Measurements from ENCODE around the gene C12orf75.
"Not testable (repeated sequence)": the region's sequence is repeated elsewhere in the genome, so short reads cannot be mapped to it uniquely, and the experiment has no call there.

C12orf75 gene

DNA sequence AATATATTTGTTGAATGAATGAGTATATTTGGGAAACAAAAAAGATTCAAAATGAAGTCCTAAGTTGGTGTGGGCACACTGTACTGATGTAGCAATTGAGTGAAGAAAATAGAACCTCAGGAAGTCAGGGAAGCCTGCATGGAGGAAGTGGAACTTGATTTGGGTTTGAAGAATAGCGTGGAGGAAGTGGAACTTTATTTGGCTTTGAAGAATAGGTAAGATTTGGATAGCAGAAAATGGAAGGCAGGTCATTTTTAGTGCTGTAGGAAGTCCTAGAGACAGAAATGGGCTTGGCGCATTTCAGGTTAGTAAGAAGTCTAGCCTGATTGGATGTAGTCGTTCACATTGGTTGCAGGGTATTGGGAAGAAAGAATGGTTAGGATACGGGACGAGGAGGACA lies 5.4 kb downstream of the C12orf75 start:
- DNase-seq (ENCODE audit: low read depth in 2 of 2), result no peak

- no peak for DNase-seq (ENCODE audit: low read depth in 2 of 2)
Observed at GRCh38 chr12:105336411-105336810, 5.9 kb downstream of the C12orf75 start.

DNA sequence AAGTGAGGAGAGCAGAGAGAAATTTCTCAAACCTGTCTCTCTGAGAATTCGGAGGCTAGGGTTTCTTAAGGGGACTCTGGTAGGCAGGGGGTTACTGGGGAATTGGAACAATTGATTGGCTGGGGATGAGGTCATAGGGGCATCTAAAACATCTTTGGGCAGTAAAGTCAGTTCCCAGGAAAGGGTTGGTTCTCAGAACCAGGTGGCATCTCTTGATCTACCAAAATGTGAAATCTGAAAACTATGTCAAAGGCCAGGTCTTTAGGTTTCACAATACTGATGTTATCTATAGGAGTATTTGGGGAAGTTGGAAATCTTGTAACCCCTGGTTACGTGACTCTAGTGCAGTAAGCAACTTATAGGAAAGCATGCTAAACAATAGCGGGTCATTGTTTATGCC lies 6.9 kb downstream of the C12orf75 start:
- DNase-seq (ENCODE audit: low read depth in 2 of 2), result no peak

DNA sequence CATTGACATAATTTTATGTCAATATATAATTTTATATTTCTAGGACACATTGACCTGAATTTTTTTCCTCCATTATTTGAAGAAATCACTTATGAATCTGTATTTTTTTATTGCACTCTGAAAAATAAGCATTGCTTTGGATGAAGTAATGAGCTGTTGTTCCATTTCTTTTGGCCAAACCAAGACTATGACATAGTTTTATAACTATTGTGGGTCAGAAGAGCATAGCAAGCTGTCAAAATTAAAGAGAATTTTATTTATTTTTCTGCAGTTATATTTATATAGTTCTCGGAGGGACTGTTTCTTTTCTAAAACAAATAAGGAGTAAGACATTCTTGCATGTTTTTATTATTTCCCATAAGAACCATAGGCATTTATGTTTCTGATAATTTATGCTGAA lies 8.5 kb downstream of the C12orf75 start:
- no peak for DNase-seq (ENCODE audit: low read depth in 2 of 2)

DNA sequence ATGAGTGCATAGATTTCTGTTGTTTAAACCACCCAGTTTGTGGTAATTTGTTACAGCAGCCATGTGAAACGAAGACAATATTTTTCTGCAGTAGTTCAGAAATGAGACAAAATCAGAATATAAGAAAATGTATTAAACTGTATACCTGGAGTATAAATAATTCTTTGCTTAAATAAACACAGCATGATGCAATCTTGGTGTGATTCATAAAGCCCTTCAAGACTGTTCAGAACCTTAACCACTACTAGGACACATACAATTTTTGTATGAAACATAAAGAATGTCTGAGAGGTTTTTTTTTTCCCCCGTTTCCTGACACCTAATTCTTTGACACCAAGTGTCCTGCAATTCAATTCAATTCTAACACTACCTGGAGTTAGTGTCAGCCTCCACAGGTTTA lies 10.5 kb downstream of the C12orf75 start:
- no peak for DNase-seq (ENCODE audit: low read depth in 2 of 2)

DNA sequence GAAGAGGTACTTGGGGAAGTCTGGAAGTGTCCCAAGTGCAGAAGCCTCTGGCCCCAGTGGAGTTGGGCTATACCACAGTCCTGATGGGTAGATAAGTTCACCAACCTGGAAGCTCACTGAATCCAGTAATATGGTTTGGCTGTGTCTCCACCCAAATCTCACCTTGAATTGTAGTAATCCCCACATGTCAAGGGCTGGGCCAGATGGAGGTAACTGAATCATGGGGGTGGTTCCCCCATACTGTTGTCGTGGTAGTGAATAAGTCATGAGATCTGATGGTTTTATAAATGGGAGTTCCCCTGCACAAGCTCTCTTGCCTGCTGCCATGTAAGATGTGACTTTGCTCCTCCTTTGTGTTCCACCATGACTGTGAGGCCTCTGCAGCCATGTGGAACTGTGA lies 11.1 kb downstream of the C12orf75 start:
- not testable (repeated sequence) for DNase-seq (ENCODE audit: low read depth in 2 of 2)

- no peak for DNase-seq (ENCODE audit: low read depth in 2 of 2)
Observed at GRCh38 chr12:105342464-105342863, 12.0 kb downstream of the C12orf75 start.

GRCh38 chr12:105343836-105344235 lies 13.3 kb downstream of the C12orf75 start:
- no peak for DNase-seq (ENCODE audit: low read depth in 2 of 2)

GRCh38 chr12:105347499-105347898 lies 17.0 kb downstream of the C12orf75 start:
- DNase-seq (ENCODE audit: low read depth in 2 of 2), result no peak

DNA sequence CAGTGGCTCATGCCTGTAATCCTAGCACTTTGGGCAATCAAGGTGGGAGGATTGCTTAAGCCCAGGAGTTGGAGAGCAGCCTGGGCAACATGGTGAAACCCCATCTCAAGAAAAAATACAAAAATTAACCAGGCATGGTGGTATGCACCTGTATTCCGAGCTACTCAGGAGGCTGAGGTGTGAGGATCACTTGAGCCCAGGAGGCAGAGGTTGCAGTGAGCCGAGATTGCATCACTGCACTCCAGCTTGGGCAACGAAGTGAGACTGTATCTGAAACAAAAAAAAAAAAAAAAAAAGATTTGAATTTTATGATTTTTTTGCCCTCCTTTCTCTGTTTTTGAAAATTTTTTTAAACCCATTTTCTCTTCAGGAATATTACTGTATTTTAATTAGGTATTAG lies 17.7 kb downstream of the C12orf75 start:
- no peak for DNase-seq (ENCODE audit: low read depth in 2 of 2)

GRCh38 chr12:105348561-105348960 lies 18.1 kb downstream of the C12orf75 start:
- DNase-seq (ENCODE audit: low read depth in 2 of 2), result no peak

DNA sequence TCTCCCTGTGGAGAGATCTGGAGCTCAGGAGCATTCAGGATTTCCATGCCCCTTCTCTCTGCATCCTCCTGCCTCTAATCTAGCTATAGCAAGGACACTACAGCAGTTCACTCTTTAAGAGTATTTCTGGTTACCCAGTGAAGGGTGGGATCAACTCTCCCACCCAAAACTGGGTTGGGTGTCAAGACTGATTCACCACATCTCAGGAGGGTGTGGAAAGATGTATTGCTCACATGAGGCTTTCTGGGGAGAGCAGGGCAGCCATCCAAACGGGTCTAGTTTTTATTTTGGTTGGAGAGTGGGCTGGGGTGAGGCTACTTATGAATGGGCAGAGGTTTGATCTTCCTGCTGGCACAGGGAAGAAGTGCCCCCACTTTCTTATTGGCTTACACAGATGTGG lies 18.6 kb downstream of the C12orf75 start:
- no peak for DNase-seq (ENCODE audit: low read depth in 2 of 2)

DNA sequence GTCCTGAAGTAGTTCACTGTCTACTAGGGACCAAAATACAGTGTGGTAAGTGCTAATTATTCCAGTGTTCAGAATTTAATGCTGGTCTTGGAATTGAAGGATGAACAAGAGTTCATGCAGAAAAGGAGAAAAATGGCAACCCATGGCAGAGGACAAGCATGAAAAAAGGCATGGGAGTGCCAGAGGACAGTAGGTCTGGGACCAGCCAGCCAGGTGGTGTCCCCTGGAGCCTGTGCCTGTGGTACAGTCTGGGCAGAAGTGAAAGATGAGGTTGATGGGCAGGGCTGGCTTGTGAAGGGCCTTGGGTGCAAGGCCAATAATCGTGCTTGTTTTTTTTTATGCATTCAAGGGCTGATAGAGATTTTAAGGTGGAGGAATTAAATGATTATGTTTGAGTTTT lies 21.0 kb downstream of the C12orf75 start:
- DNase-seq (ENCODE audit: low read depth in 2 of 2), result no peak

GRCh38 chr12:105352052-105352451 lies 21.6 kb downstream of the C12orf75 start:
- no peak for DNase-seq (ENCODE audit: low read depth in 2 of 2)

- DNase-seq (ENCODE audit: low read depth in 2 of 2), result no peak
Observed at GRCh38 chr12:105352940-105353635, 22.6 kb downstream of the C12orf75 start.

GRCh38 chr12:105355752-105356151 lies 25.3 kb downstream of the C12orf75 start:
- DNase-seq (ENCODE audit: low read depth in 2 of 2), result no peak

- DNase-seq (ENCODE audit: low read depth in 2 of 2), result no peak
Observed at GRCh38 chr12:105357162-105357691, 26.7 kb downstream of the C12orf75 start.

GRCh38 chr12:105358789-105359188 lies 28.3 kb downstream of the C12orf75 start:
- no peak for DNase-seq (ENCODE audit: low read depth in 2 of 2)

DNA sequence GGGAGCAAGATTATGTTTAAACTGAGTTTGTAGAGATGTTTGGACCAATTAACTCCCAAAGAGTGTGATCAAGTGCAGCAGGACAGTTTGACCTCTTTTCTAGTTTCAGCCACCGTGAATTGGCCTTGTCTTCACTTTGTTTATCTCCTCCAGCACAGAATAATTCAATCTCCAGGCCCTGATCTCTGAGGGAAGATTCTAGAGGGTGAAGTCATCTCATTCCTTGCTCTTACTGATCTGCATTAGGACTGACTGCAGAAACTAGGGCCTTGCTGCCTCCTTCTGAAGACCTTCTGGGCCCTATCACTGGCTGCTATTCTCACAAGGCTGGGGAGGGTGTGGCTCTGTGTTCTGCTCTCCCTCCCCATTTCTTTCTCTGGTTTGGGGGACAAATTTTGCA lies 29.4 kb downstream of the C12orf75 start:
- DNase-seq (ENCODE audit: low read depth in 2 of 2), result no peak

GRCh38 chr12:105363890-105364289 lies 33.4 kb downstream of the C12orf75 start:
- no peak for DNase-seq (ENCODE audit: low read depth in 2 of 2)

GRCh38 chr12:105365231-105365630 lies 34.7 kb downstream of the C12orf75 start:
- no peak for DNase-seq (ENCODE audit: low read depth in 2 of 2)

GRCh38 chr12:105368047-105368646 lies 37.7 kb downstream of the C12orf75 start:
- DNase-seq (ENCODE audit: low read depth in 2 of 2), result no peak

GRCh38 chr12:105369014-105369413 lies 38.5 kb downstream of the C12orf75 start:
- no peak for DNase-seq (ENCODE audit: low read depth in 2 of 2)

DNA sequence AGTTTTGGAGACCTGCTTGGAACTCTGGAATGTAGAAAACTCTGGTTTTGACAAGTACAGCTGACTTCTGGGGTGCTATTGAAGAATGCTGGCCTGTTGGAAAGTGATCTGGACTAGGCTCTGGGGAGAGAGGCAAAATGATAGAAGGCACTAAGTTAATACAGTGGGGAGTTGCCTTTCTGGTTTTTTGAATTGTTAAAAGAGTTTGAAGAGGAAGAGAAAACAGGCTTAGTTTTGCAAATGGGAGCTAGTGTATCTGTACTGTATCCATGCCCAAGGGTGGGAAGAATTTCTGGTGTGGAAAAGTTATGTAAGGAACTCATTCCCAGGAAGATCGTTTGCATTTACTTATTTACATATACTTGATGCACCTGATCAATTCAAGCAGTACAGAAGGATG lies 43.8 kb downstream of the C12orf75 start:
- DNase-seq (ENCODE audit: low read depth in 2 of 2), result no peak

Measured in stimulated activated CD4-positive, alpha-beta T cell treated with anti-CD3 and anti-CD28 coated beads, Interleukin-15, amount 100 ng/mL, for 48 hours (primary cell).